ENCODE measurements around the gene ETV6.
A peak's percentile ranks its signal among the peaks of the same experiment; 100 is the strongest.

The ETV6 gene

GRCh38 chr12:11705010-11705409 lies 55.5 kb downstream of the ETV6 start:
- Histone ChIP-seq H3K79me1 (ENCODE audit: low read length) (peaks cover 6% of the 10 kb centered on the region), H3K79me2 (ENCODE audit: control insufficient read depth, insufficient read depth, low read length) (no peaks in the 10 kb centered on the region), H3K56ac (ENCODE audit: low read length) (no peak overlapping the region), H3K9ac (ENCODE audit: low read length) (no peak overlapping the region), H3K4me3 (ENCODE audit: low read length) (no peak overlapping the region), H3K4me2 (ENCODE audit: low read length) (no peak overlapping the region), H2BK5ac (ENCODE audit: low read length) (no peak overlapping the region), H3K27ac (ENCODE audit: low read depth, low read length) (no peak overlapping the region), H3K27me3 (ENCODE audit: insufficient read depth, low read length, poor library complexity) (no peaks in the 10 kb centered on the region), H3K4me1 (ENCODE audit: control insufficient read depth, low read depth, low read length) (peaks cover 3% of the 10 kb centered on the region), H4K5ac (ENCODE audit: low read length) (no peak overlapping the region), H3K18ac (ENCODE audit: low read length) (no peak overlapping the region), H2BK120ac (ENCODE audit: low read depth, low read length) (no peak overlapping the region), H3K4ac (ENCODE audit: low read depth, low read length) (no peak overlapping the region), H3K36me3 (ENCODE audit: control insufficient read depth, insufficient read depth, low read length) (no peaks in the 10 kb centered on the region), H2BK15ac (replicated peaks; ENCODE audit: low read depth) (no peak overlapping the region), H2AK5ac (ENCODE audit: low read length) (no peak overlapping the region), H3K23ac (ENCODE audit: low read length) (no peak overlapping the region), H4K8ac (ENCODE audit: low read depth, low read length) (no peak overlapping the region)
- no peak for DNase-seq
- WGBS (ENCODE audit: extremely low coverage, insufficient coverage, low lambda C conversion rate) = no CpG with 5 or more reads among the region's 7 CpGs

DNA sequence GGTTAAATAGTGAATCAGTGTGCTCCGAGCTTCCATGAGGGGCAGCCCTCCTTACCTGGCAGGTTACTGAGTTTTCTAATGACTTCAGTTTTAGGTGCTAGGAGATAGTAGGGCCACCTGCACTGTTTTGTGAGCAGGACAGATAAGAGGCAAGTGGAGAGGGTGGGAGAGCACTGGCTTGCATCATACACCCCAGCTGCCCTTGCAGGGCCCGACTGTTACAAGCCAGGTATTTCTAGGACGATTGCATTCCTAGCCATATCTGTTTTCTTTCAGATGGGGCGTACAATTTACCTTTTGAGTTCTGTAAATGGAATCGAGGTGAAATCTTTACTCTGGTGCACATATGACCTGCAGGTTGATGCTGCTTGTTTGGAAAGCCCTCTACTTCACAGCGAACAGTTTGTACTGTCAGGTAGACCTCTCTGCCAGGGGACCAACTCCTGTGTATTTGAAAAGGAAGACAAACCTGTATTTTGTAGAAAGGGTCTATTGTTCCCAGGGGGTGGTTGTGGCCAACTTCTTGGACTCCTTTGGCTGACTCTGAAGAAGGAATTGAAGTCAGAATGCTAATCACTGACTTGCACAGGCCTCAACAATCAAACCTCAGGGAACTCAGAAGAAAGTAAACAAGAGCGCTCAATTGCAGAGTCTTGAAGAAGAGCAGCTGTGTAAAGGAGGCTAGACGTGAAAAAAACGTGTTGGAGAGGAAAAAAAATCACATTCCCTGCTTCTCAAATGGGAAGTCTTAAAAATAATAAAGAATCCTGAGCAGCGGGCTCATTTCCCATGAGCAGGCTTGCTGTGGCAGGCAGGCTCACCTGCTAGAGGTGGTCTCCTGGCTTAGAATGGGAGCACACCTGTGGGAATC lies 57.3 kb downstream of the ETV6 start:
- no peaks in the 10 kb centered on the region for H3K79me2 ChIP-seq (ENCODE audit: control insufficient read depth, insufficient read depth, low read length)
- WGBS (ENCODE audit: extremely low coverage, insufficient coverage, low lambda C conversion rate) = no CpG with 5 or more reads among the region's 10 CpGs
- no peak overlapping the region for H2BK15ac ChIP-seq (replicated peaks; ENCODE audit: low read depth)
- no peak overlapping the region for H4K8ac ChIP-seq (ENCODE audit: low read depth, low read length)
- H3K23ac ChIP-seq (ENCODE audit: low read length) = no peak overlapping the region
- no peak for DNase-seq
- H3K27ac ChIP-seq (ENCODE audit: low read depth, low read length) = no peak overlapping the region
- H3K18ac ChIP-seq (ENCODE audit: low read length) = no peak overlapping the region
- H4K5ac ChIP-seq (ENCODE audit: low read length) = no peak overlapping the region
- no peak overlapping the region for H3K4me2 ChIP-seq (ENCODE audit: low read length)
- H3K56ac ChIP-seq (ENCODE audit: low read length) = no peak overlapping the region
- no peak overlapping the region for H3K4ac ChIP-seq (ENCODE audit: low read depth, low read length)
- no peak overlapping the region for H2BK120ac ChIP-seq (ENCODE audit: low read depth, low read length)
- no peak overlapping the region for H3K4me3 ChIP-seq (ENCODE audit: low read length)
- H2BK5ac ChIP-seq (ENCODE audit: low read length) = no peak overlapping the region
- peaks cover 5% of the 10 kb centered on the region for H3K79me1 ChIP-seq (ENCODE audit: low read length)
- no peak overlapping the region for H3K9ac ChIP-seq (ENCODE audit: low read length)
- no peaks in the 10 kb centered on the region for H3K36me3 ChIP-seq (ENCODE audit: control insufficient read depth, insufficient read depth, low read length)
- no peaks in the 10 kb centered on the region for H3K4me1 ChIP-seq (ENCODE audit: control insufficient read depth, low read depth, low read length)
- no peak overlapping the region for H2AK5ac ChIP-seq (ENCODE audit: low read length)
- no peaks in the 10 kb centered on the region for H3K27me3 ChIP-seq (ENCODE audit: insufficient read depth, low read length, poor library complexity)

DNA sequence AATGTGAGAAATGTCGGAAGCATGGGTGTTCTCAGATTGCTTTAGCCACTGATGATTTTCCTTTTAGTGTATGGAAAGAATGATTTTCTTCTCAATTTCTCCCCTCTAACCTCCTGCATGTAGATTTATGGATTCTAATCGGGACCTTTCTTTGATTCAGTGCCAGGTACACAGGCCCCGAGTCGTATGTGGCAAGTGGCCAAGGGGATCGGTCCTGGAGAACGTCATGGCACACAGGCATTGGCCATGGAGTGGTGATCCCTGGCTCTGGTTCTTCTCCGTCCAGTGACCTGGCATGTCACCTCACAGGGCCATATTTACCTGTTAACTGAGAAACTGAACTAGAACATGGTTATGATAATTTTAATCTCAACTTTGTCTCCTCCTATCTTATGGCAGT lies 58.1 kb downstream of the ETV6 start:
- Histone ChIP-seq H3K4me3 (ENCODE audit: low read length) (no peak overlapping the region), H3K18ac (ENCODE audit: low read length) (no peak overlapping the region), H2BK15ac (replicated peaks; ENCODE audit: low read depth) (no peak overlapping the region), H3K27me3 (ENCODE audit: insufficient read depth, low read length, poor library complexity) (no peaks in the 10 kb centered on the region), H3K4ac (ENCODE audit: low read depth, low read length) (no peak overlapping the region), H3K27ac (ENCODE audit: low read depth, low read length) (no peak overlapping the region), H3K79me1 (ENCODE audit: low read length) (peaks cover 5% of the 10 kb centered on the region), H3K23ac (ENCODE audit: low read length) (no peak overlapping the region), H3K79me2 (ENCODE audit: control insufficient read depth, insufficient read depth, low read length) (no peaks in the 10 kb centered on the region), H3K4me1 (ENCODE audit: control insufficient read depth, low read depth, low read length) (no peaks in the 10 kb centered on the region), H3K36me3 (ENCODE audit: control insufficient read depth, insufficient read depth, low read length) (no peaks in the 10 kb centered on the region), H3K4me2 (ENCODE audit: low read length) (no peak overlapping the region), H4K8ac (ENCODE audit: low read depth, low read length) (no peak overlapping the region), H3K9ac (ENCODE audit: low read length) (no peak overlapping the region), H3K56ac (ENCODE audit: low read length) (no peak overlapping the region), H4K5ac (ENCODE audit: low read length) (no peak overlapping the region), H2AK5ac (ENCODE audit: low read length) (no peak overlapping the region), H2BK5ac (ENCODE audit: low read length) (no peak overlapping the region), H2BK120ac (ENCODE audit: low read depth, low read length) (no peak overlapping the region)
- no peak for DNase-seq
- WGBS (ENCODE audit: extremely low coverage, insufficient coverage, low lambda C conversion rate) = no CpG with 5 or more reads among the region's 7 CpGs

GRCh38 chr12:11709513-11709912 lies 60.0 kb downstream of the ETV6 start:
- H3K18ac ChIP-seq (ENCODE audit: low read length) = no peak overlapping the region
- WGBS (ENCODE audit: extremely low coverage, insufficient coverage, low lambda C conversion rate) = no CpG with 5 or more reads among the region's 4 CpGs
- no peak overlapping the region for H2AK5ac ChIP-seq (ENCODE audit: low read length)

GRCh38 chr12:11710431-11710830 lies 61.0 kb downstream of the ETV6 start:
- H3K23ac ChIP-seq (ENCODE audit: low read length) = no peak overlapping the region
- H2AK5ac ChIP-seq (ENCODE audit: low read length) = no peak overlapping the region
- H4K8ac ChIP-seq (ENCODE audit: low read depth, low read length) = no peak overlapping the region
- H3K4me2 ChIP-seq (ENCODE audit: low read length) = no peak overlapping the region
- H4K5ac ChIP-seq (ENCODE audit: low read length) = no peak overlapping the region
- no CpG with 5 or more reads among the region's 6 CpGs for WGBS (ENCODE audit: extremely low coverage, insufficient coverage, low lambda C conversion rate)
- H3K36me3 ChIP-seq (ENCODE audit: control insufficient read depth, insufficient read depth, low read length) = no peaks in the 10 kb centered on the region
- DNase-seq = no peak
- no peak overlapping the region for H3K4me3 ChIP-seq (ENCODE audit: low read length)
- H3K18ac ChIP-seq (ENCODE audit: low read length) = no peak overlapping the region
- no peak overlapping the region for H2BK15ac ChIP-seq (replicated peaks; ENCODE audit: low read depth)
- H3K27me3 ChIP-seq (ENCODE audit: insufficient read depth, low read length, poor library complexity) = no peaks in the 10 kb centered on the region
- H3K9ac ChIP-seq (ENCODE audit: low read length) = no peak overlapping the region
- no peaks in the 10 kb centered on the region for H3K4me1 ChIP-seq (ENCODE audit: control insufficient read depth, low read depth, low read length)
- peaks cover 3% of the 10 kb centered on the region for H3K79me1 ChIP-seq (ENCODE audit: low read length)
- H3K4ac ChIP-seq (ENCODE audit: low read depth, low read length) = no peak overlapping the region
- H3K79me2 ChIP-seq (ENCODE audit: control insufficient read depth, insufficient read depth, low read length) = no peaks in the 10 kb centered on the region
- H2BK120ac ChIP-seq (ENCODE audit: low read depth, low read length) = no peak overlapping the region
- H3K56ac ChIP-seq (ENCODE audit: low read length) = no peak overlapping the region
- no peak overlapping the region for H2BK5ac ChIP-seq (ENCODE audit: low read length)
- H3K27ac ChIP-seq (ENCODE audit: low read depth, low read length) = no peak overlapping the region

More at GRCh38 chr12:11709513-11709912, 60.0 kb downstream of the ETV6 start:
- no peak overlapping the region for H3K23ac ChIP-seq (ENCODE audit: low read length)
- no peak overlapping the region for H3K27ac ChIP-seq (ENCODE audit: low read depth, low read length)
- H3K4me3 ChIP-seq (ENCODE audit: low read length) = no peak overlapping the region
- no peak overlapping the region for H3K9ac ChIP-seq (ENCODE audit: low read length)
- H3K4me2 ChIP-seq (ENCODE audit: low read length) = no peak overlapping the region
- no peaks in the 10 kb centered on the region for H3K79me2 ChIP-seq (ENCODE audit: control insufficient read depth, insufficient read depth, low read length)
- no peak overlapping the region for H3K56ac ChIP-seq (ENCODE audit: low read length)
- no peaks in the 10 kb centered on the region for H3K36me3 ChIP-seq (ENCODE audit: control insufficient read depth, insufficient read depth, low read length)
- no peak overlapping the region for H2BK15ac ChIP-seq (replicated peaks; ENCODE audit: low read depth)
- no peak overlapping the region for H4K5ac ChIP-seq (ENCODE audit: low read length)
- no peaks in the 10 kb centered on the region for H3K4me1 ChIP-seq (ENCODE audit: control insufficient read depth, low read depth, low read length)
- no peak overlapping the region for H2BK120ac ChIP-seq (ENCODE audit: low read depth, low read length)
- H3K27me3 ChIP-seq (ENCODE audit: insufficient read depth, low read length, poor library complexity) = no peaks in the 10 kb centered on the region
- H4K8ac ChIP-seq (ENCODE audit: low read depth, low read length) = no peak overlapping the region
- no peak overlapping the region for H3K4ac ChIP-seq (ENCODE audit: low read depth, low read length)
- no peak overlapping the region for H2BK5ac ChIP-seq (ENCODE audit: low read length)
- DNase-seq = no peak
- peaks cover 3% of the 10 kb centered on the region for H3K79me1 ChIP-seq (ENCODE audit: low read length)

- Histone ChIP-seq H3K36me3 (ENCODE audit: control insufficient read depth, insufficient read depth, low read length) (no peaks in the 10 kb centered on the region), H3K27me3 (ENCODE audit: insufficient read depth, low read length, poor library complexity) (no peaks in the 10 kb centered on the region), H3K9ac (ENCODE audit: low read length) (no peak overlapping the region), H4K8ac (ENCODE audit: low read depth, low read length) (no peak overlapping the region), H3K79me2 (ENCODE audit: control insufficient read depth, insufficient read depth, low read length) (no peaks in the 10 kb centered on the region), H4K5ac (ENCODE audit: low read length) (no peak overlapping the region), H3K79me1 (ENCODE audit: low read length) (peaks cover 3% of the 10 kb centered on the region), H3K56ac (ENCODE audit: low read length) (no peak overlapping the region), H2BK120ac (ENCODE audit: low read depth, low read length) (no peak overlapping the region), H2BK15ac (replicated peaks; ENCODE audit: low read depth) (no peak overlapping the region), H3K4me3 (ENCODE audit: low read length) (no peak overlapping the region), H2AK5ac (ENCODE audit: low read length) (no peak overlapping the region), H3K4ac (ENCODE audit: low read depth, low read length) (no peak overlapping the region), H3K4me1 (ENCODE audit: control insufficient read depth, low read depth, low read length) (no peaks in the 10 kb centered on the region), H3K4me2 (ENCODE audit: low read length) (no peak overlapping the region), H3K18ac (ENCODE audit: low read length) (no peak overlapping the region), H3K27ac (ENCODE audit: low read depth, low read length) (no peak overlapping the region), H2BK5ac (ENCODE audit: low read length) (no peak overlapping the region), H3K23ac (ENCODE audit: low read length) (peak overlapping the region; percentile 16)
- no peak for DNase-seq
- WGBS (ENCODE audit: extremely low coverage, insufficient coverage, low lambda C conversion rate) = no CpG with 5 or more reads among the region's 3 CpGs
These were observed 61.4 kb downstream of the ETV6 start for GRCh38 chr12:11710906-11711305.

All from mesendoderm (in vitro differentiated cells).